Ishikawa (cell line): ENCODE data around the gene CCDC186.
A peak's percentile ranks its signal among the peaks of the same experiment; 100 is the strongest.

Experiments
- CEBPB ChIP-seq: IDR thresholded peaks from 2 replicates; pipeline ENCODE4 v1.6.1; 2012
- CREB1 ChIP-seq: IDR thresholded peaks from 2 replicates; pipeline ENCODE4 v1.6.1; 2012; ENCODE audit warnings: low read depth
- EGR1 ChIP-seq: IDR thresholded peaks from 2 replicates; pipeline ENCODE4 v1.6.1; 2012
- FOXM1 ChIP-seq: IDR thresholded peaks from 2 replicates; pipeline ENCODE4 v1.6.1; 2012; ENCODE audit warnings: low read depth, borderline replicate concordance
- MAX ChIP-seq: IDR thresholded peaks from 2 replicates; pipeline ENCODE4 v1.6.1; 2012
- RAD21 ChIP-seq: IDR thresholded peaks from 2 replicates; pipeline ENCODE4 v1.6.1; 2012; ENCODE audit warnings: low read depth
- TAF1 ChIP-seq: IDR thresholded peaks from 2 replicates; pipeline ENCODE4 v1.6.1; 2012; ENCODE audit warnings: low read depth, mild to moderate bottlenecking
- TCF12 ChIP-seq: IDR thresholded peaks from 2 replicates; pipeline ENCODE4 v1.6.1; 2012; ENCODE audit warnings: low read depth
- TEAD4 ChIP-seq: IDR thresholded peaks from 2 replicates; pipeline ENCODE4 v1.6.1; 2012
- USF1 ChIP-seq: IDR thresholded peaks from 2 replicates; pipeline ENCODE4 v1.6.1; 2012
- YY1 ChIP-seq: IDR thresholded peaks from 2 replicates; pipeline ENCODE4 v1.6.1; 2012; ENCODE audit warnings: low read depth
- ZBTB7A ChIP-seq: IDR thresholded peaks from 2 replicates; pipeline ENCODE4 v1.6.1; 2012; ENCODE audit warnings: low read depth
- TF ChIP-seq, protein P1 (sequence below): IDR thresholded peaks from 2 replicates; pipeline ENCODE4 v1.6.1; 2012; ENCODE audit warnings: low read depth, mild to moderate bottlenecking

GRCh38 chr10:114110174-114110972 lies 63.6 kb downstream of the CCDC186 start:
- TF ChIP-seq, protein P1, sequence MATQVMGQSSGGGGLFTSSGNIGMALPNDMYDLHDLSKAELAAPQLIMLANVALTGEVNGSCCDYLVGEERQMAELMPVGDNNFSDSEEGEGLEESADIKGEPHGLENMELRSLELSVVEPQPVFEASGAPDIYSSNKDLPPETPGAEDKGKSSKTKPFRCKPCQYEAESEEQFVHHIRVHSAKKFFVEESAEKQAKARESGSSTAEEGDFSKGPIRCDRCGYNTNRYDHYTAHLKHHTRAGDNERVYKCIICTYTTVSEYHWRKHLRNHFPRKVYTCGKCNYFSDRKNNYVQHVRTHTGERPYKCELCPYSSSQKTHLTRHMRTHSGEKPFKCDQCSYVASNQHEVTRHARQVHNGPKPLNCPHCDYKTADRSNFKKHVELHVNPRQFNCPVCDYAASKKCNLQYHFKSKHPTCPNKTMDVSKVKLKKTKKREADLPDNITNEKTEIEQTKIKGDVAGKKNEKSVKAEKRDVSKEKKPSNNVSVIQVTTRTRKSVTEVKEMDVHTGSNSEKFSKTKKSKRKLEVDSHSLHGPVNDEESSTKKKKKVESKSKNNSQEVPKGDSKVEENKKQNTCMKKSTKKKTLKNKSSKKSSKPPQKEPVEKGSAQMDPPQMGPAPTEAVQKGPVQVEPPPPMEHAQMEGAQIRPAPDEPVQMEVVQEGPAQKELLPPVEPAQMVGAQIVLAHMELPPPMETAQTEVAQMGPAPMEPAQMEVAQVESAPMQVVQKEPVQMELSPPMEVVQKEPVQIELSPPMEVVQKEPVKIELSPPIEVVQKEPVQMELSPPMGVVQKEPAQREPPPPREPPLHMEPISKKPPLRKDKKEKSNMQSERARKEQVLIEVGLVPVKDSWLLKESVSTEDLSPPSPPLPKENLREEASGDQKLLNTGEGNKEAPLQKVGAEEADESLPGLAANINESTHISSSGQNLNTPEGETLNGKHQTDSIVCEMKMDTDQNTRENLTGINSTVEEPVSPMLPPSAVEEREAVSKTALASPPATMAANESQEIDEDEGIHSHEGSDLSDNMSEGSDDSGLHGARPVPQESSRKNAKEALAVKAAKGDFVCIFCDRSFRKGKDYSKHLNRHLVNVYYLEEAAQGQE = no peak
- no peak for TF ChIP-seq CEBPB
- no peak for TF ChIP-seq TAF1
- 0 out of 2 replicates have a peak, but pooled peaks have one; percentile 28 for TF ChIP-seq TEAD4
- TF ChIP-seq EGR1 = no peak
- TF ChIP-seq MAX = no peak
- TF ChIP-seq FOXM1 = no peak
- no peak for TF ChIP-seq USF1
- no peak for TF ChIP-seq CREB1
- TF ChIP-seq RAD21 = peak; percentile 80
- no peak for TF ChIP-seq ZBTB7A
- no peak for TF ChIP-seq TCF12
- TF ChIP-seq YY1 = no peak
